Kidney tubule cell (primary cell): ENCODE results near the gene FARS2.
"Not testable (repeated sequence)": the region's sequence is repeated elsewhere in the genome, so short reads cannot be mapped to it uniquely, and the experiment has no call there.

Experiments
- DNase-seq: peaks from one replicate; pipeline ENCODE4 v3.0.0-alpha.2; 2018; ENCODE audit warnings: low spot score

The FARS2 gene

GRCh38 chr6:5786969-5787720 lies 525.8 kb downstream of the FARS2 start:
- DNase-seq, result no peak

- not testable (repeated sequence) for DNase-seq
Measured at GRCh38 chr6:5789426-5789825, 528.1 kb downstream of the FARS2 start.

GRCh38 chr6:5796555-5796954 lies 535.2 kb downstream of the FARS2 start:
- not testable (repeated sequence) for DNase-seq

GRCh38 chr6:5806406-5806805 lies 545.1 kb downstream of the FARS2 start:
- not testable (repeated sequence) for DNase-seq

- no peak for DNase-seq
Measured at GRCh38 chr6:5809450-5809849, 548.1 kb downstream of the FARS2 start.

- no peak for DNase-seq
Measured at GRCh38 chr6:5811997-5812396, 550.7 kb downstream of the FARS2 start.

- no peak for DNase-seq
Measured at GRCh38 chr6:5813625-5814027, 552.3 kb downstream of the FARS2 start.

- DNase-seq, result no peak
Measured at GRCh38 chr6:5814116-5814515, 552.8 kb downstream of the FARS2 start.

GRCh38 chr6:5814901-5815300 lies 553.6 kb downstream of the FARS2 start:
- no peak for DNase-seq

- no peak for DNase-seq
Measured at GRCh38 chr6:5817869-5818268, 556.6 kb downstream of the FARS2 start.

GRCh38 chr6:5818959-5819358 lies 557.6 kb downstream of the FARS2 start:
- no peak for DNase-seq
